Kidney capillary endothelial cell (primary cell): ENCODE measurements around the gene KCNS1.

Source experiments
- DNase-seq: peaks from one replicate; pipeline ENCODE4 v3.0.0-alpha.2; 2018; ENCODE audit warnings: low spot score

The KCNS1 gene

GRCh38 chr20:45105317-45105716 lies 4.4 kb upstream of the KCNS1 start:
- no peak for DNase-seq

GRCh38 chr20:45104786-45105185 lies 3.9 kb upstream of the KCNS1 start:
- DNase-seq, result peak; percentile 33

- no peak for DNase-seq
Measured at GRCh38 chr20:45103072-45103471, 2.1 kb upstream of the KCNS1 start.

GRCh38 chr20:45101333-45101850 lies 465 bp upstream of the KCNS1 start:
- no peak for DNase-seq

- DNase-seq, result peak; percentile 19
Measured at GRCh38 chr20:45098103-45098773, 2.7 kb downstream of the KCNS1 start.

- peak; percentile 57 for DNase-seq
Measured at GRCh38 chr20:45097485-45098102, 3.3 kb downstream of the KCNS1 start.

GRCh38 chr20:45096781-45097180 lies 4.1 kb downstream of the KCNS1 start:
- DNase-seq, result no peak

GRCh38 chr20:45095805-45096238 lies 5.1 kb downstream of the KCNS1 start:
- peak; percentile 52 for DNase-seq

- no peak for DNase-seq
Measured at GRCh38 chr20:45094864-45095574, 5.9 kb downstream of the KCNS1 start.

- DNase-seq, result no peak
Measured at GRCh38 chr20:45094201-45094600, 6.7 kb downstream of the KCNS1 start.

GRCh38 chr20:45092898-45093297 lies 8.0 kb downstream of the KCNS1 start:
- DNase-seq, result no peak

- DNase-seq, result no peak
Measured at GRCh38 chr20:45091366-45091765, 9.6 kb downstream of the KCNS1 start.

- DNase-seq, result no peak
Measured at GRCh38 chr20:45090481-45090880, 10.4 kb downstream of the KCNS1 start.

- no peak for DNase-seq
Measured at GRCh38 chr20:45088247-45088646, 12.7 kb downstream of the KCNS1 start.

GRCh38 chr20:45087814-45088213 lies 13.1 kb downstream of the KCNS1 start:
- DNase-seq, result no peak

GRCh38 chr20:45087097-45087790 lies 13.7 kb downstream of the KCNS1 start:
- DNase-seq, result no peak

GRCh38 chr20:45085867-45086266 lies 15.1 kb downstream of the KCNS1 start:
- DNase-seq, result no peak

GRCh38 chr20:45085289-45085688 lies 15.6 kb downstream of the KCNS1 start:
- DNase-seq, result no peak

GRCh38 chr20:45083127-45083526 lies 17.8 kb downstream of the KCNS1 start:
- DNase-seq, result no peak

- no peak for DNase-seq
Measured at GRCh38 chr20:45082468-45082867, 18.5 kb downstream of the KCNS1 start.

GRCh38 chr20:45080867-45081624 lies 19.9 kb downstream of the KCNS1 start:
- no peak for DNase-seq

GRCh38 chr20:45077559-45077958 lies 23.4 kb downstream of the KCNS1 start:
- DNase-seq, result no peak
